GM19452 (cell line): ENCODE data around the gene RPL38.

Experiments
- ATAC-seq: cut with Tn5 transposase; IDR thresholded peaks from one replicate; pipeline ENCODE4 v1.9.1; 2021; ENCODE audit not compliant: unreplicated experiment

Gene RPL38

GRCh38 chr17:74224959-74225725, 21.7 kb downstream of the RPL38 start:
- ATAC-seq, result no peak

GRCh38 chr17:74226252-74226651, 22.8 kb downstream of the RPL38 start:
- no peak for ATAC-seq

- no peak for ATAC-seq
These were observed 24.0 kb downstream of the RPL38 start for GRCh38 chr17:74227271-74228080.

GRCh38 chr17:74228306-74228978, 25.0 kb downstream of the RPL38 start:
- no peak for ATAC-seq

GRCh38 chr17:74230896-74231295, 27.4 kb downstream of the RPL38 start:
- ATAC-seq, result no peak

GRCh38 chr17:74231928-74232907, 28.7 kb downstream of the RPL38 start:
- ATAC-seq, result no peak

GRCh38 chr17:74233937-74234336, 30.5 kb downstream of the RPL38 start:
- ATAC-seq, result no peak

GRCh38 chr17:74234486-74234885, 31.0 kb downstream of the RPL38 start:
- no peak for ATAC-seq

GRCh38 chr17:74235040-74235581, 31.6 kb downstream of the RPL38 start:
- ATAC-seq, result no peak

- ATAC-seq, result no peak
These were observed 32.5 kb downstream of the RPL38 start for GRCh38 chr17:74235911-74236371.

GRCh38 chr17:74237321-74237720, 33.8 kb downstream of the RPL38 start:
- ATAC-seq, result no peak

- ATAC-seq, result no peak
These were observed 35.7 kb downstream of the RPL38 start for GRCh38 chr17:74239172-74239571.

GRCh38 chr17:74240618-74241205, 37.2 kb downstream of the RPL38 start:
- ATAC-seq, result no peak

GRCh38 chr17:74241431-74241830, 38.0 kb downstream of the RPL38 start:
- ATAC-seq, result no peak

GRCh38 chr17:74241847-74242246, 38.4 kb downstream of the RPL38 start:
- no peak for ATAC-seq

GRCh38 chr17:74243013-74243755, 39.7 kb downstream of the RPL38 start:
- ATAC-seq, result no peak

- ATAC-seq, result no peak
These were observed 40.6 kb downstream of the RPL38 start for GRCh38 chr17:74244128-74244527.

GRCh38 chr17:74244548-74244947, 41.1 kb downstream of the RPL38 start:
- ATAC-seq, result no peak
